Lung (tissue), 12 donors: ENCODE results near the gene DIP2C. TPM values are rescaled to one million over a fixed set of nuclear protein-coding genes. Genes with fewer than 3 reads are reported as not detected.

ENCODE experiments used
- ATAC-seq: fragments of 200-7000 bp; cut with Tn5 transposase; one replicate; pipeline ENCODE4 v1.9.1; 2020; ENCODE audit warnings: moderate number of reproducible peaks; ENCODE audit not compliant: insufficient read depth, low FRiP score
- DNase-seq, 3 donors: peaks; one replicate each; pipeline ENCODE4 v3.0.0-alpha.2; 2013 to 2017
- H3K27ac ChIP-seq, 2 donors: one replicate each; pipeline ENCODE4 v1.5.1; 2013; ENCODE audit warnings: mild to moderate bottlenecking in 2 of 2, moderate library complexity in 2 of 2, control low read depth in 1 of 2, inconsistent platforms in 1 of 2, low read depth in 1 of 2, low read length in 1 of 2
- H3K27me3 ChIP-seq, 3 donors: one replicate each; pipeline ENCODE4 v1.5.1; 2013; ENCODE audit warnings: low read length in 2 of 3; ENCODE audit not compliant: control insufficient read depth in 3 of 3, insufficient read depth in 3 of 3
- H3K36me3 ChIP-seq, 4 donors: one replicate each; pipeline ENCODE4 v1.5.1; 2013; ENCODE audit warnings: low read length in 4 of 4, mild to moderate bottlenecking in 1 of 4, moderate library complexity in 1 of 4; ENCODE audit not compliant: control insufficient read depth in 4 of 4, insufficient read depth in 4 of 4
- H3K4me1 ChIP-seq, 5 donors: one replicate each; pipeline ENCODE4 v1.5.1; 2013; ENCODE audit warnings: low read length in 5 of 5, mild to moderate bottlenecking in 2 of 5, moderate library complexity in 1 of 5; ENCODE audit not compliant: control insufficient read depth in 5 of 5, insufficient read depth in 5 of 5
- H3K4me3 ChIP-seq: one replicate; pipeline ENCODE4 v1.5.1; 2013; ENCODE audit warnings: mild to moderate bottlenecking, control low read depth, moderate library complexity
- H3K9ac ChIP-seq, 2 donors: one replicate each; pipeline ENCODE4 v1.5.1; 2013; ENCODE audit warnings: low read length in 2 of 2, control low read depth in 1 of 2; ENCODE audit not compliant: insufficient read depth in 1 of 2
- H3K9me3 ChIP-seq, 4 donors: one replicate each; pipeline ENCODE4 v1.5.1; 2013; ENCODE audit warnings: low read length in 3 of 4, mild to moderate bottlenecking in 1 of 4, moderate library complexity in 1 of 4; ENCODE audit not compliant: control insufficient read depth in 4 of 4, insufficient read depth in 3 of 4
- WGBS, 2 donors: extraction: QIAGEN DNeasy Blood & Tissue Kit; methylation state at CpG; one replicate each; pipeline ENCODE4 v1.1.7; 2013; 5-methylcytosine and 5-hydroxymethylcytosine counted together
- polyA plus RNA-seq, 2 donors: library from polyadenylated mRNA; stranded (reverse); fragments of 200-250 nt; gene quantifications; one replicate each; pipeline ENCODE4 v1.2.1, GENCODE V29; 2013
- total RNA-seq, 2 donors: library from RNA; depleted of rRNA in 1 of 2; stranded (reverse); fragments of >200 nt in 1 of 2; gene quantifications; one replicate each; pipeline ENCODE4 v1.2.1, GENCODE V29; 2014 to 2021
- TF ChIP-seq, protein P1 (sequence below): IDR thresholded peaks from 2 replicates; pipeline ENCODE4 v1.5.1; 2012; ENCODE audit warnings: mild to moderate bottlenecking; ENCODE audit errors: control extremely low read depth, extremely low read depth
- donor health status: control.
- donor health status: control.
- donor health status: Bipolar disorder and iron deficiency.
- donor health status: healthy.
- donor health status: DM: yes; HTN: yes; CAD: no.

Gene DIP2C
- total and polyA plus RNA-seq, 4 donors, result 3.6 to 20.0 (median 9.5) TPM

DNA sequence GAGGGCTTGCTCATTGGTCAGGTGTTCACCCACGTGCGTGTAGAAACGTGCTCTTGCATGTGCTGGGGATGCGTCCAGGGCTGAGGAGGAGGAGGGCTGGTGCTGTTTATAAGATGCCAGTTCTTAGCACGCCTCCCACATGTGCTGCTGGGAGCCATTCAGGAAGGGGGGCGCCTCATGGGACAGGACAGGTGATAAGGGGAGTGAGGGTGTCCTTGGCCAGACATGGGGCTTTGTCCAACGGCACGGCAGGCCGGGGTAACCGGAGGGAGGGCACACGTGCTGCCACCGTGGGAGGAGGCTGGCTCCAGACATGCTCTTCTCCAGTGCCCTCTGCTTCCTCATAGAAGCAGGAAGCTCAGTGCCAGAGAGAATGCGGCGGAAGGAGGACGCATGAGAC lies 404.3 kb downstream of the DIP2C start:
- Histone ChIP-seq H3K9me3 (peaks cover 0 to 3% (median 1%) of the 10 kb centered on the region in 4 donors), H3K4me3 (no peak overlapping the region), H3K4me1 (peaks cover 0 to 2% (median 0%) of the 10 kb centered on the region in 5 donors), H3K9ac (no peak overlapping the region), H3K27me3 (no peaks in the 10 kb centered on the region), H3K36me3 (peaks cover 0 to 47% (median 28%) of the 10 kb centered on the region in 4 donors), H3K27ac (no peak overlapping the region)
- TF ChIP-seq, protein P1, sequence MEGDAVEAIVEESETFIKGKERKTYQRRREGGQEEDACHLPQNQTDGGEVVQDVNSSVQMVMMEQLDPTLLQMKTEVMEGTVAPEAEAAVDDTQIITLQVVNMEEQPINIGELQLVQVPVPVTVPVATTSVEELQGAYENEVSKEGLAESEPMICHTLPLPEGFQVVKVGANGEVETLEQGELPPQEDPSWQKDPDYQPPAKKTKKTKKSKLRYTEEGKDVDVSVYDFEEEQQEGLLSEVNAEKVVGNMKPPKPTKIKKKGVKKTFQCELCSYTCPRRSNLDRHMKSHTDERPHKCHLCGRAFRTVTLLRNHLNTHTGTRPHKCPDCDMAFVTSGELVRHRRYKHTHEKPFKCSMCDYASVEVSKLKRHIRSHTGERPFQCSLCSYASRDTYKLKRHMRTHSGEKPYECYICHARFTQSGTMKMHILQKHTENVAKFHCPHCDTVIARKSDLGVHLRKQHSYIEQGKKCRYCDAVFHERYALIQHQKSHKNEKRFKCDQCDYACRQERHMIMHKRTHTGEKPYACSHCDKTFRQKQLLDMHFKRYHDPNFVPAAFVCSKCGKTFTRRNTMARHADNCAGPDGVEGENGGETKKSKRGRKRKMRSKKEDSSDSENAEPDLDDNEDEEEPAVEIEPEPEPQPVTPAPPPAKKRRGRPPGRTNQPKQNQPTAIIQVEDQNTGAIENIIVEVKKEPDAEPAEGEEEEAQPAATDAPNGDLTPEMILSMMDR, result no peak
- WGBS, 2 donors, result 66 to 73% methylated on average over 15 of the region's 15 CpGs
- no peak for ATAC-seq
- DNase-seq, result no peak

DNA sequence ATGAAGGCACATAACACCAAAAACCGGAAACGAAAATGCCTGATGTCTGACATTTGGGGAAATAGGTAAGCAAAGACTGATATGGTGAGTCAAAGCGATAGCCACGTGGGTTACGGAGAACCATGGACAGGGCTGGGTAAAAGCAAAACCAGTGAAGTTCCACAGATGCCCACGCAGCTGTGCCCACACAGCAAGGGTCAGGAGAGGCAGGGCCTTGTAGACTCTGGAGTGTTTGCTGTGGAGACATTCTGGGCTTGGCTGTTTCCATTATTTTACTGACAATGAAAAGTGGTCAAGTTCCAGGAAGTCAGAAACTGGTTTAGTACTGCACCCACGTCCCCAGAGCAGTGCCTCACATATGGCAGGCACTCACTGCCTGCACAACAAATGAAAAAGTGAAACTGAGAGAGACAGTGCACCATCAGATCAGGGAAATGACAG lies 405.5 kb downstream of the DIP2C start:
- TF ChIP-seq, protein P1, result no peak
- peaks cover 0 to 52% (median 26%) of the 10 kb centered on the region in 4 donors for H3K36me3 ChIP-seq
- H3K27me3 ChIP-seq, result no peaks in the 10 kb centered on the region
- H3K4me1 ChIP-seq, result peaks cover 0 to 2% (median 0%) of the 10 kb centered on the region in 5 donors
- DNase-seq (no peak), ATAC-seq (no peak)
- no peak overlapping the region for H3K4me3 ChIP-seq
- H3K9ac ChIP-seq, result no peak overlapping the region
- peaks cover 0 to 3% (median 1%) of the 10 kb centered on the region in 4 donors for H3K9me3 ChIP-seq
- WGBS, 2 donors, result 83 to 90% methylated on average over 7 of the region's 7 CpGs
- H3K27ac ChIP-seq, result no peak overlapping the region

DNA sequence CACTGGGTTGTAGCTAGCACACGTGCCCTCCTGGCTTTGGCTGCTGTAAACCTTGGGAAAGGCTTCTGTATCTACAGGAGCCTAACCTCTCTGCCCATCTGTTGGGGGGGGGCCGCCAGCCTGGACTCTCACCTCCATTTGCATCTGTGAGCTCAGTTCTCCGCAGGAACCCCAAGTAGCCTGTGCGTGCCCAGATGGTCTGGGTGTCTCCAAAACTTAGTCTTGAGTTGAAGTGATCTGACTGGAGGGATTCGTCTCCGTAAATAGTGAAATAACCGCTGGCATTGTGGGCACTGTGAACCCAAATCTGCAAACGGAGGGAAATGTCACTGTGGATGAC lies 406.4 kb downstream of the DIP2C start:
- Histone ChIP-seq H3K4me3 (no peak overlapping the region), H3K9me3 (peaks cover 0 to 3% (median under 1%) of the 10 kb centered on the region in 4 donors), H3K4me1 (peaks cover 0 to 2% (median 0%) of the 10 kb centered on the region in 5 donors), H3K36me3 (peaks cover 0 to 54% (median 25%) of the 10 kb centered on the region in 4 donors), H3K27ac (no peak overlapping the region), H3K27me3 (no peaks in the 10 kb centered on the region), H3K9ac (no peak overlapping the region)
- 94 to 95% methylated on average over 8 of the region's 8 CpGs for WGBS, 2 donors
- DNase-seq (no peak), ATAC-seq (no peak)
- TF ChIP-seq, protein P1, result no peak
